GM23338 (cell line): ENCODE results near the gene GPRASP2. TPM values are rescaled to one million over a fixed set of nuclear protein-coding genes. Genes with fewer than 3 reads are reported as not detected.
A peak's percentile ranks its signal among the peaks of the same experiment; 100 is the strongest.
"Not testable (repeated sequence)": the region's sequence is repeated elsewhere in the genome, so short reads cannot be mapped to it uniquely, and the experiment has no call there.

Experiments
- ATAC-seq: fragments of 200-7000 bp; cut with Tn5 transposase; 3 replicates; pipeline ENCODE4 v1.9.1; 2020
- DNase-seq: peaks from one replicate; pipeline ENCODE4 v3.0.0-alpha.2; 2015; ENCODE audit warnings: low spot score
- H2AFZ ChIP-seq: fragments of 200-600 bp; sonication (generic); 2 replicates; pipeline ENCODE4 v1.8.0; 2016; ENCODE audit warnings: antibody characterized with exemption, mild to moderate bottlenecking, moderate library complexity
- H3F3A ChIP-seq: fragments of 200-600 bp; sonication (generic); replicated peaks from 2 replicates; pipeline ENCODE4 v1.8.0; 2017; ENCODE audit warnings: antibody characterized with exemption, mixed run types, low read depth
- H3K27ac ChIP-seq: fragments of 200-600 bp; sonication (generic); 2 replicates; pipeline ENCODE4 v1.6.1; 2016; ENCODE audit warnings: low read depth
- H3K27me3 ChIP-seq: fragments of 200-600 bp; sonication (generic); 2 replicates; pipeline ENCODE4 v1.8.0; 2016; ENCODE audit warnings: mild to moderate bottlenecking, mixed run types, moderate library complexity; ENCODE audit not compliant: insufficient read depth
- H3K36me3 ChIP-seq: fragments of 200-600 bp; sonication (generic); 2 replicates; pipeline ENCODE4 v1.8.0; 2016; ENCODE audit warnings: mild to moderate bottlenecking; ENCODE audit not compliant: insufficient read depth
- H3K4me1 ChIP-seq: fragments of 200-600 bp; sonication (generic); 2 replicates; pipeline ENCODE4 v1.8.0; 2016; ENCODE audit warnings: mild to moderate bottlenecking, moderate library complexity; ENCODE audit not compliant: insufficient read depth
- H3K4me2 ChIP-seq: fragments of 200-600 bp; sonication (generic); 2 replicates; pipeline ENCODE4 v1.7.1; 2017; ENCODE audit warnings: mixed run types
- H3K4me3 ChIP-seq: fragments of 200-600 bp; sonication (generic); 2 replicates; pipeline ENCODE4 v1.6.1; 2016; ENCODE audit warnings: mixed run types
- H3K79me2 ChIP-seq: fragments of 200-600 bp; sonication (generic); replicated peaks from 2 replicates; pipeline ENCODE4 v1.8.0; 2017; ENCODE audit warnings: mild to moderate bottlenecking; ENCODE audit not compliant: insufficient read depth
- H3K9me2 ChIP-seq: fragments of 200-600 bp; sonication (generic); 2 replicates; pipeline ENCODE4 v1.8.0; 2017; ENCODE audit not compliant: insufficient read depth
- H4K20me1 ChIP-seq: fragments of 200-600 bp; sonication (generic); replicated peaks from 2 replicates; pipeline ENCODE4 v1.8.0; 2017; ENCODE audit warnings: mild to moderate bottlenecking; ENCODE audit not compliant: insufficient read depth
- H3K27ac Mint-ChIP-seq: 2 replicates; pipeline ENCODE4 v1.8.0; 2020; ENCODE audit warnings: inconsistent platforms, mild to moderate bottlenecking, moderate library complexity, mixed read lengths
- H3K27me3 Mint-ChIP-seq: 3 replicates; pipeline ENCODE4 v1.8.0; 2022; ENCODE audit warnings: low read depth, mild to moderate bottlenecking, moderate library complexity, mixed read lengths, inconsistent platforms; ENCODE audit not compliant: insufficient read depth, poor library complexity
- H3K36me3 Mint-ChIP-seq: 3 replicates; pipeline ENCODE4 v1.8.0; 2021; ENCODE audit warnings: low read depth, mild to moderate bottlenecking, inconsistent platforms, moderate library complexity, mixed read lengths
- H3K4me1 Mint-ChIP-seq: 3 replicates; pipeline ENCODE4 v1.8.0; 2020; ENCODE audit warnings: mild to moderate bottlenecking, inconsistent platforms, mixed read lengths
- H3K4me3 Mint-ChIP-seq: 3 replicates; pipeline ENCODE4 v1.8.0; 2021; ENCODE audit warnings: moderate library complexity, mild to moderate bottlenecking, inconsistent platforms, mixed read lengths
- H3K9me3 Mint-ChIP-seq: 3 replicates; pipeline ENCODE4 v1.8.0; 2020; ENCODE audit warnings: moderate library complexity, mild to moderate bottlenecking, inconsistent platforms, mixed read lengths
- CREB1 ChIP-seq: fragments of 250-450 bp; sonication (Bioruptor Pico); IDR thresholded peaks from 2 replicates; pipeline ENCODE4 v1.5.0; 2020; ENCODE audit warnings: low read depth, mild to moderate bottlenecking, moderate library complexity
- CTCF ChIP-seq, 2 experiments: fragments of 200-600 bp in 1 of 2; sonication (generic) in 1 of 2; conservative IDR thresholded peaks; 2 replicates each; pipeline versions ENCODE4 v1.5.1 to v1.6.1; 2016 to 2017; ENCODE audit warnings: antibody characterized with exemption in 2 of 2, low read depth in 2 of 2, mild to moderate bottlenecking in 2 of 2, moderate library complexity in 1 of 2
- ETS1 ChIP-seq: IDR thresholded peaks from 2 replicates; pipeline ENCODE4 v1.6.1; 2016; ENCODE audit warnings: antibody characterized with exemption
- EZH2 ChIP-seq: fragments of 200-600 bp; sonication (generic); IDR thresholded peaks from one replicate; pipeline ENCODE4 v1.8.0; 2017; ENCODE audit warnings: antibody characterized with exemption, mild to moderate bottlenecking, low read depth; ENCODE audit not compliant: unreplicated experiment
- EZH2phosphoT487 ChIP-seq: fragments of 200-600 bp; sonication (generic); IDR thresholded peaks from one replicate; pipeline ENCODE4 v1.8.1; 2018; ENCODE audit warnings: antibody characterized with exemption; ENCODE audit not compliant: unreplicated experiment
- NANOG ChIP-seq: IDR thresholded peaks from 2 replicates; pipeline ENCODE4 v1.6.1; 2016; ENCODE audit warnings: antibody characterized with exemption, borderline replicate concordance
- POLR2AphosphoS5 ChIP-seq: IDR thresholded peaks from 2 replicates; pipeline ENCODE4 v1.6.1; 2016; ENCODE audit warnings: antibody characterized with exemption, low read depth
- REST ChIP-seq: IDR thresholded peaks from one replicate; pipeline ENCODE4 v1.6.1; 2018; ENCODE audit warnings: antibody characterized with exemption; ENCODE audit not compliant: unreplicated experiment
- ZNF114 ChIP-seq: fragments of 250-450 bp; sonication (Bioruptor Pico); IDR thresholded peaks from 2 replicates; pipeline ENCODE4 v1.5.0; 2020; ENCODE audit warnings: mild to moderate bottlenecking, moderate library complexity
- ZNF462 ChIP-seq: fragments of 250-450 bp; sonication (Bioruptor Pico); IDR thresholded peaks from 2 replicates; pipeline ENCODE4 v1.5.0; 2020; ENCODE audit warnings: mild to moderate bottlenecking, moderate library complexity
- polyA plus RNA-seq: library from polyadenylated mRNA; unstranded; fragments of >200 nt; fragmentation: Nextera tagmentation; extraction: Ambion mirVana; gene quantifications from 2 replicates; pipeline ENCODE4 v1.2.1, GENCODE V29; 2016
- total RNA-seq: library from RNA; depleted of rRNA; stranded (reverse); fragments of >200 nt; shearing (Covaris generic); gene quantifications from 2 replicates; pipeline ENCODE4 v1.2.3, GENCODE V29; 2014

The GPRASP2 gene
- total and polyA plus RNA-seq, 2 experiments from 2014 or later: 4.9 to 22.4 TPM

- not testable (repeated sequence) for H4K20me1 ChIP-seq, H3K4me1 ChIP-seq, H3K36me3 Mint-ChIP-seq, H3K4me2 ChIP-seq, H2AFZ ChIP-seq, H3K4me1 Mint-ChIP-seq, H3K36me3 ChIP-seq, H3K4me3 ChIP-seq, H3K27me3 ChIP-seq, H3F3A ChIP-seq, H3K9me3 Mint-ChIP-seq, ATAC-seq, H3K27me3 Mint-ChIP-seq, H3K79me2 ChIP-seq, H3K27ac Mint-ChIP-seq, DNase-seq, H3K4me3 Mint-ChIP-seq, H3K9me2 ChIP-seq, H3K27ac ChIP-seq
These were observed 45.2 kb upstream of the GPRASP2 start for GRCh38 chrX:102667034-102667433.

GRCh38 chrX:102669526-102669925 is 42.7 kb upstream of the GPRASP2 start:
- H3K4me2 ChIP-seq: no peak overlapping the region
- H3K36me3 ChIP-seq: no peaks in the 10 kb centered on the region
- Mint-ChIP-seq H3K36me3 (peaks cover 4% of the 10 kb centered on the region; the same call in 1 of the 3 replicates), H3K4me1 (no peaks in the 10 kb centered on the region), H3K27ac (no peak overlapping the region), H3K4me3 (no peak overlapping the region), H3K9me3 (no peaks in the 10 kb centered on the region), H3K27me3 (no peaks in the 10 kb centered on the region)
- H3K27ac ChIP-seq: no peak overlapping the region
- no peaks in the 10 kb centered on the region for H3K27me3 ChIP-seq
- no peaks in the 10 kb centered on the region for H3K79me2 ChIP-seq
- H2AFZ ChIP-seq: no peak overlapping the region
- no peak overlapping the region for H3K4me3 ChIP-seq
- H3F3A ChIP-seq: no peaks in the 10 kb centered on the region
- H4K20me1 ChIP-seq: no peaks in the 10 kb centered on the region
- no peaks in the 10 kb centered on the region for H3K9me2 ChIP-seq
- H3K4me1 ChIP-seq: no peaks in the 10 kb centered on the region
- peak; percentile 0 for DNase-seq
- no peak for ATAC-seq
- TF ChIP-seq ZNF114 (CRISPR knock-in tag) (no peak), POLR2AphosphoS5 (no peak), CREB1 (CRISPR knock-in tag) (no peak), ETS1 (no peak), NANOG (no peak), ZNF462 (CRISPR knock-in tag) (no peak), EZH2 (no peak), CTCF (conservative IDR thresholded peaks at IDR 0.05; ENCODE audit: low read depth in 2 of 2) (no peak), REST (no peak), EZH2phosphoT487 (no peak)
